ENCODE data around the gene PFKFB1. TPM values are rescaled to one million over a fixed set of nuclear protein-coding genes. Genes with fewer than 3 reads are reported as not detected.

The PFKFB1 gene
- total RNA-seq, 1 donor from 2014 or later, result not detected

GRCh38 chrX:54922547-54922946 lies 71.4 kb downstream of the PFKFB1 start:
- DNase-seq (ENCODE audit: low spot score), result no peak

- DNase-seq (ENCODE audit: low spot score), result peak; percentile 88
These were observed 72.5 kb downstream of the PFKFB1 start for GRCh38 chrX:54921427-54922021.

DNA sequence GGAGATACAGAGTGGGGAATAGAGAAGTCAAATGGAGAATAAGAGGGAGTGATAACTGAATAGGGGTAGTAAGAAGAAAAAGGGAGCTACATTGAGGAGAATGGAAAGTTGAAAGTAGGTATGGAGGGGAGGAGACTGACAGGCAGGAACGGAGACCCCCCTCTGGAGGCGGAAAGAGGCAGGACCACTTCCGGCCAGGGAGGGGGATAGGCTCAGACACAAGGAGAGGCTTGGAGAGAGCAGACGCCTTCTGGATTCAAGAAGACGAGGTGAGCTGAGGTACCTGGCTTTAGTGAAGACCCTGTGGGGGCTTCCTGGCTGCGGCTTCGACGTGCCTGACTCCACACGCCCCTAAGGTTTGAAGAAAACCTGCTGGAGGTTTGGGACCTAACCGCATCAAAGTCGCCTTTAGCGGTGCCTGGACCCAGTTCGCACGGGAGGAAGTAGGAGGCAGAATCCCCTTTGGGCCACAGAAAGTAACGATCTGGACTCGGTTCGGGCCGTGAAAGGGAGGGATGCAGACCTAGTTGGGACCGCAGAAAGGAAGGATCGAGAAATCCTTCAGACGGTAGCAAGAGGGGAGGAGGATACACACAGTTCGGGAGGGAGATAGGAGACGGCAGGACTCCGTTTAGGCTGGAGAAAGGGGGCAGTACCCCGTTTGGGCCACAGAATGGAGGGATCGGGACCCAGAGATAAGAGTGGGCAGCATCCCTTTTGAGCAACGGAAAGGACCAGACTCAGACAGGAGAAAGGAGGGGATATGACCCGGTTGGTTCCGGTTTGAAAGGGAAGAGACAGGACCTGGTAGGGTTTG lies 73.2 kb downstream of the PFKFB1 start, which contains the start of gene TRO:
TRO (plus strand) TSS at position 215 of the 817 bp plus-strand sequence. CDS start 1,423 bp downstream, outside the sequence.
- DNase-seq (ENCODE audit: low spot score), result peak; percentile 51

GRCh38 chrX:54909941-54910340 lies 84.0 kb downstream of the PFKFB1 start:
- DNase-seq (ENCODE audit: low spot score), result no peak

- DNase-seq (ENCODE audit: low spot score), result no peak
These were observed 99.8 kb downstream of the PFKFB1 start for GRCh38 chrX:54894159-54894558.

DNA sequence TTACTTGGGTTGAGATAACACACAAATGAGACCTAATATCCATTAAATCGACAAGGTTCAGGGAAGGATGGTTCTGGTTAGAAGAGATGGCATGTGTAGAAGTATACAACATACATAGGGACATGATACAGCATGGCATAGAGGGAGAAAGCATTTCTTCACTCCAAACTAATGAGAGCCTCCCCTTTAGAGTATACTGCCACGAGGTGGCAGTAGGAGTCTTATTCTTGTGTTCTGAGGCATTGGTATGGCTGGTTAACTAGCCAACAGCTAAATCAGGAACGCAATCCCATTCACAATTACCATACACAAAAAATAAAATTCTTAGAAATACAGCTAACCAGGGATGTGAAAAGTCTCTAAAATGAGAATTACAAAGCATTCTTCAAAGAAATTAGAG lies 102.4 kb downstream of the PFKFB1 start:
- peak; percentile 8 for DNase-seq (ENCODE audit: low spot score)

DNA sequence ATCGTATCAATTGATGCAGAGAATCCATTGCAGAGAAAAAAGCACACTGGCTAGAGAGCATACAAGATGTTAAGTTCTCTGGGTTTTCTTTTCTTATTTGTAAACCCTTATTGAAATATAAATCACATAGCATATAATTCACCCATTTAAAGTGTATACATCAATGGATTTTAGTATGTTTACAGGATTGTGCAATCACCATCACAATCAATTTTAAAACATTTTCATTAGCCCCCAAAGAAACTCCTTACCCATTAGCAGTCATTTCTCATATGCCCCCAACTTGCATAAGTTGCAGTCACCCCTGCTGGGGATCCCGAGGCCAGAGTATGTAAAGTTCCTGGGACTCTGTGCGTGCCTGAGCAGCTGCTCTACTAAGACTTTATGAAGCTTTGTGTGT lies 108.2 kb downstream of the PFKFB1 start:
- DNase-seq (ENCODE audit: low spot score), result no peak

Other genes with a start within 250 kb of the PFKFB1 start
- gene ITIH6, start 195.9 kb downstream of the PFKFB1 start, total RNA-seq (ENCODE audit: insufficient read depth, low replicate concordance), result 0.48 TPM
- 443 TPM for gene MAGED2, start 186.4 kb downstream of the PFKFB1 start, total RNA-seq (ENCODE audit: insufficient read depth, low replicate concordance)
- 34.2 TPM for gene TRO, start 73.4 kb downstream of the PFKFB1 start, total RNA-seq (ENCODE audit: insufficient read depth, low replicate concordance)
- gene APEX2, start 6.2 kb upstream of the PFKFB1 start, total RNA-seq (ENCODE audit: insufficient read depth, low replicate concordance), result 4.3 TPM
- 160 TPM for gene ALAS2, start 36.8 kb upstream of the PFKFB1 start, total RNA-seq (ENCODE audit: insufficient read depth, low replicate concordance)
- gene PAGE2B, start 80.8 kb upstream of the PFKFB1 start, total RNA-seq (ENCODE audit: insufficient read depth, low replicate concordance), result not detected
- gene PAGE2, start 94.8 kb upstream of the PFKFB1 start, total RNA-seq (ENCODE audit: insufficient read depth, low replicate concordance), result not detected
- not detected for gene PAGE5, start 226.2 kb upstream of the PFKFB1 start, total RNA-seq (ENCODE audit: insufficient read depth, low replicate concordance)